Smooth muscle cell (in vitro differentiated cells): ENCODE data around the gene HSD17B7. TPM values are rescaled to one million over a fixed set of nuclear protein-coding genes. Genes with fewer than 3 reads are reported as not detected.

Experiments used
- DNase-seq: peaks from one replicate; lab custom pipeline; 2025; ENCODE audit not compliant: unreplicated experiment; lab: John Stamatoyannopoulos, UW
- H2AFZ ChIP-seq: fragments of 200-600 bp; sonication (generic); 2 replicates; pipeline ENCODE4 v1.6.0; 2016; ENCODE audit warnings: antibody characterized with exemption, low read depth, mild to moderate bottlenecking
- H3F3A ChIP-seq: fragments of 200-600 bp; sonication (generic); 2 replicates; pipeline ENCODE4 v1.6.0; 2017; ENCODE audit warnings: antibody characterized with exemption, low read depth
- H3K27ac ChIP-seq: fragments of 200-600 bp; sonication (generic); 2 replicates; pipeline ENCODE4 v1.5.1; 2016; ENCODE audit warnings: low read depth, mild to moderate bottlenecking
- H3K27me3 ChIP-seq: fragments of 200-600 bp; sonication (generic); 2 replicates; pipeline ENCODE4 v1.6.1; 2016; ENCODE audit warnings: low read depth, mild to moderate bottlenecking
- H3K36me3 ChIP-seq: fragments of 200-600 bp; sonication (generic); 2 replicates; pipeline ENCODE4 v1.5.1; 2016; ENCODE audit warnings: low read depth
- H3K4me1 ChIP-seq: fragments of 200-600 bp; sonication (generic); 2 replicates; pipeline ENCODE4 v1.5.1; 2016; ENCODE audit warnings: low read depth
- H3K4me2 ChIP-seq: fragments of 200-600 bp; sonication (generic); 2 replicates; pipeline ENCODE4 v1.6.0; 2016; ENCODE audit warnings: mild to moderate bottlenecking
- H3K4me3 ChIP-seq: fragments of 200-600 bp; sonication (generic); 2 replicates; pipeline ENCODE4 v1.5.1; 2016; ENCODE audit warnings: mild to moderate bottlenecking
- H3K79me2 ChIP-seq: fragments of 200-600 bp; sonication (generic); 2 replicates; pipeline ENCODE4 v1.6.0; 2016; ENCODE audit warnings: low read depth, mild to moderate bottlenecking
- H3K9ac ChIP-seq: fragments of 200-600 bp; sonication (generic); 2 replicates; pipeline ENCODE4 v1.6.0; 2016; ENCODE audit warnings: low read depth
- H3K9me3 ChIP-seq: fragments of 200-600 bp; sonication (generic); replicated peaks from 2 replicates; pipeline ENCODE4 v1.5.1; 2016; ENCODE audit warnings: low read depth
- H4K20me1 ChIP-seq: fragments of 200-600 bp; sonication (generic); 2 replicates; pipeline ENCODE4 v1.6.0; 2016; ENCODE audit warnings: low read depth
- CTCF ChIP-seq: fragments of 200-600 bp; sonication (generic); IDR thresholded peaks from 2 replicates; pipeline ENCODE4 v1.5.1; 2017; ENCODE audit warnings: borderline replicate concordance, mild to moderate bottlenecking, antibody characterized with exemption; ENCODE audit not compliant: insufficient read depth, poor library complexity, severe bottlenecking
- WGBS: methylation state at CpG from one replicate; pipeline ENCODE4 v1.1.7; 2016; ENCODE audit warnings: low lambda C conversion rate; 5-methylcytosine and 5-hydroxymethylcytosine counted together
- polyA plus RNA-seq: library from polyadenylated mRNA; unstranded; fragments of >200 nt; fragmentation: Nextera tagmentation; extraction: Ambion mirVana; gene quantifications from 2 replicates; pipeline ENCODE4 v1.2.1, GENCODE V29; 2016
- total RNA-seq: library from RNA; depleted of rRNA; stranded (reverse); fragments of >200 nt; gene quantifications from 2 replicates; pipeline ENCODE4 v1.2.3, GENCODE V29; 2014

HSD17B7 gene
- total and polyA plus RNA-seq, 2 experiments from 2014 or later = 12.4 to 18.9 TPM

DNA sequence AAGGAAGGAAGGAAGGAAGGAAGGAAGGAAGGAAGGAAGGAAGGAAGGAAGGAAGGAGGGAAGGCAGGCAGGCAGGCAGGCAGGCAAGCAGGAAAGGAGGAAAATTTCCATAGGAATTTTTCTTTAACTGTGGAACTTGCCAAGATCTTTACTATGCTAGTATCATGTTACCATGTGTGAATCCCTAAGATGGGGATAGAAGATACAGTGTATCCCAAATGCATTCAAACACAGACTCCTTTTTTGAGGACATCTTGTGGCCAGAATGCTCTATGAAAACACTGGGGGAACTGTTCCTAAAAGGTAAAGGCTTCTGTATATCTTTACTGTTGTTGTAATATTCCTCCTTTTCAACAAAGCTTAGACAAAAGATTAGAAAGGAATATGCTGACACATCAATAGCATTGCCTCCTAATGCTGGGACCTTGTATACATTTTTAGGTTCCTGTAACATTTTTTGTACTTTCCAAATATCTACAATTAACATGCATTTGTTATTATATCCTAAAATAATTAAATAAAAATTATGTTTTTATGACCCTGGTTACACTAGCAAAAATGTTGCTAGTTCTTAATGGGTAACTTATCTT, 49.8 kb downstream of the HSD17B7 start:
- peaks cover 6% of the 10 kb centered on the region for H3K9me3 ChIP-seq
- no peaks in the 10 kb centered on the region for H3F3A ChIP-seq
- H3K27ac ChIP-seq = no peak overlapping the region
- no peaks in the 10 kb centered on the region for H4K20me1 ChIP-seq
- H3K36me3 ChIP-seq = no peaks in the 10 kb centered on the region
- no peak overlapping the region for H2AFZ ChIP-seq
- H3K4me2 ChIP-seq = no peak overlapping the region
- no peak overlapping the region for H3K4me3 ChIP-seq
- no peaks in the 10 kb centered on the region for H3K4me1 ChIP-seq
- DNase-seq = no peak
- H3K9ac ChIP-seq = no peak overlapping the region
- no peaks in the 10 kb centered on the region for H3K27me3 ChIP-seq
- H3K79me2 ChIP-seq = no peaks in the 10 kb centered on the region
- no peak for TF ChIP-seq CTCF

DNA sequence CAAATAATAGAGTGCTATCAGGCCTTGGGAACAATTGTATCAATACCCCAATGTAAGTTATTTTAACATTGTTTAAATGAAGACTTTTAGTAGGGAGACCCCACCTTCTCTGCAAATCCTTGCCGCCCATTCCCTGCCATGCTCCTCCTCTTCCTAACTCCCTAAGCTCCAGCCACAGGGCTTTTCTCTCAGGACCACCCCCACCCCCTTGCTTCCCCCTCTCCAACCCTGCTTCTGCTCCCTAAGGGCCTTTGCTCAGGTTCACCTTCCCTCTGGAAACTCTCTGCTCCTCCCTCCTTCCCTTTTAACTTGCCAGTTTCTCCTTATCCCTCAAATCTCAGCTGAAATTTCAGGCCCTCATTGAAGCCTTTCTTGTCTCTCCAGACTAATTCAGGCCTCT, 53.7 kb downstream of the HSD17B7 start:
- H3K9me3 ChIP-seq = no peaks in the 10 kb centered on the region
- 92% methylated on average over 1 of the region's 1 CpG for WGBS
- no peak overlapping the region for H3K4me2 ChIP-seq
- no peaks in the 10 kb centered on the region for H3F3A ChIP-seq
- no peak overlapping the region for H2AFZ ChIP-seq
- H3K4me3 ChIP-seq = no peak overlapping the region
- H3K4me1 ChIP-seq = no peaks in the 10 kb centered on the region
- H3K79me2 ChIP-seq = no peaks in the 10 kb centered on the region
- no peaks in the 10 kb centered on the region for H4K20me1 ChIP-seq
- H3K27ac ChIP-seq = no peak overlapping the region
- no peak for DNase-seq
- no peaks in the 10 kb centered on the region for H3K27me3 ChIP-seq
- H3K36me3 ChIP-seq = no peaks in the 10 kb centered on the region
- TF ChIP-seq CTCF = no peak
- H3K9ac ChIP-seq = no peak overlapping the region

GRCh38 chr1:162846256-162847212, 56.0 kb downstream of the HSD17B7 start:
- no peak overlapping the region for H3K4me3 ChIP-seq
- H3K36me3 ChIP-seq = no peaks in the 10 kb centered on the region
- H3K4me1 ChIP-seq = no peaks in the 10 kb centered on the region
- no peaks in the 10 kb centered on the region for H3F3A ChIP-seq
- no peak overlapping the region for H2AFZ ChIP-seq
- no peaks in the 10 kb centered on the region for H4K20me1 ChIP-seq
- H3K27ac ChIP-seq = no peak overlapping the region
- H3K4me2 ChIP-seq = no peak overlapping the region
- no peaks in the 10 kb centered on the region for H3K9me3 ChIP-seq
- WGBS = 81% methylated on average over 16 of the region's 16 CpGs
- no peaks in the 10 kb centered on the region for H3K27me3 ChIP-seq
- TF ChIP-seq CTCF = no peak
- H3K9ac ChIP-seq = no peak overlapping the region
- no peaks in the 10 kb centered on the region for H3K79me2 ChIP-seq
- no peak for DNase-seq
